ENCODE measurements around the gene SLC35F3.

Gene SLC35F3

DNA sequence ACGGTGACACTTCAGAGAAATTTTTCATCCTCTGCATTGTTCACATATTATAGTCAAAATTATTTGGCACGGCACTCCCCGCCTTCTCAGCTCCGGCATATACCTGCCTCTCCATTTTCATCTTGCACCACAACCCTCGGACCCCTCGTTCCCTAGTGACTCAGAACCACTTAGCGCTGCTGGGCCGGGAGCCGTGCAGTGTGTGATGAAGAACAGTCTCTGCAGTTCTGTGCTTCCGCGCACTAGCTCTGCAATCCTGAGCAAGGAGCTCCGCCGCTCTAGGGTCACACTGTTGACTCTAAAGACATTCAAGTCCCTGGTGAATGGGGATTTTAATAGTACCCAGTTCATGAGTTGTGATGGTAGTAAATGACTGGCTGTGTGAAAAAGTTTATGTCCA, 221.2 kb downstream of the SLC35F3 start:
- TF ChIP-seq EP300 (IDR thresholded peaks at IDR 0.05; ENCODE audit: borderline replicate concordance): no peak
- no peak for TF ChIP-seq FOXM1 (IDR thresholded peaks at IDR 0.05; ENCODE audit: borderline replicate concordance, low read depth)
- no peak for TF ChIP-seq ZBTB7A (IDR thresholded peaks at IDR 0.05; ENCODE audit: low read depth)
- TF ChIP-seq TCF12 (IDR thresholded peaks at IDR 0.05; ENCODE audit: low read depth): no peak
- TF ChIP-seq NFIC (IDR thresholded peaks at IDR 0.05): no peak
- no peak for TF ChIP-seq YY1 (IDR thresholded peaks at IDR 0.05; ENCODE audit: low read depth)
- TF ChIP-seq TAF1 (IDR thresholded peaks at IDR 0.05; ENCODE audit: low read depth): no peak
- TF ChIP-seq, protein P1, sequence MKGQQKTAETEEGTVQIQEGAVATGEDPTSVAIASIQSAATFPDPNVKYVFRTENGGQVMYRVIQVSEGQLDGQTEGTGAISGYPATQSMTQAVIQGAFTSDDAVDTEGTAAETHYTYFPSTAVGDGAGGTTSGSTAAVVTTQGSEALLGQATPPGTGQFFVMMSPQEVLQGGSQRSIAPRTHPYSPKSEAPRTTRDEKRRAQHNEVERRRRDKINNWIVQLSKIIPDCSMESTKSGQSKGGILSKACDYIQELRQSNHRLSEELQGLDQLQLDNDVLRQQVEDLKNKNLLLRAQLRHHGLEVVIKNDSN (IDR thresholded peaks at IDR 0.05): no peak
- no peak for TF ChIP-seq RAD21 (IDR thresholded peaks at IDR 0.05; ENCODE audit: low read depth)
- no peak for TF ChIP-seq MAX (IDR thresholded peaks at IDR 0.05)
- no peak for TF ChIP-seq REST (IDR thresholded peaks at IDR 0.05; ENCODE audit: low read depth)
- no peak for TF ChIP-seq EGR1 (IDR thresholded peaks at IDR 0.05)
- TF ChIP-seq CREB1 (IDR thresholded peaks at IDR 0.05; ENCODE audit: low read depth): no peak
- TF ChIP-seq CEBPB (IDR thresholded peaks at IDR 0.05): no peak
- no peak for TF ChIP-seq TEAD4 (IDR thresholded peaks at IDR 0.05)

GRCh38 chr1:234127026-234127671, 222.7 kb downstream of the SLC35F3 start:
- TF ChIP-seq EP300 (IDR thresholded peaks at IDR 0.05; ENCODE audit: borderline replicate concordance): no peak
- no peak for TF ChIP-seq TAF1 (IDR thresholded peaks at IDR 0.05; ENCODE audit: low read depth)
- TF ChIP-seq MAX (IDR thresholded peaks at IDR 0.05): no peak
- no peak for TF ChIP-seq CEBPB (IDR thresholded peaks at IDR 0.05)
- no peak for TF ChIP-seq EGR1 (IDR thresholded peaks at IDR 0.05)
- no peak for TF ChIP-seq TCF12 (IDR thresholded peaks at IDR 0.05; ENCODE audit: low read depth)
- TF ChIP-seq FOXM1 (IDR thresholded peaks at IDR 0.05; ENCODE audit: borderline replicate concordance, low read depth): no peak
- no peak for TF ChIP-seq TEAD4 (IDR thresholded peaks at IDR 0.05)
- TF ChIP-seq NFIC (IDR thresholded peaks at IDR 0.05): no peak
- TF ChIP-seq YY1 (IDR thresholded peaks at IDR 0.05; ENCODE audit: low read depth): no peak
- no peak for TF ChIP-seq REST (IDR thresholded peaks at IDR 0.05; ENCODE audit: low read depth)
- TF ChIP-seq ZBTB7A (IDR thresholded peaks at IDR 0.05; ENCODE audit: low read depth): no peak
- TF ChIP-seq CREB1 (IDR thresholded peaks at IDR 0.05; ENCODE audit: low read depth): no peak
- TF ChIP-seq RAD21 (IDR thresholded peaks at IDR 0.05; ENCODE audit: low read depth): no peak
- TF ChIP-seq, protein P1 (IDR thresholded peaks at IDR 0.05): no peak

GRCh38 chr1:234132795-234133194, 228.3 kb downstream of the SLC35F3 start:
- no peak for TF ChIP-seq RAD21 (IDR thresholded peaks at IDR 0.05; ENCODE audit: low read depth)
- no peak for TF ChIP-seq CEBPB (IDR thresholded peaks at IDR 0.05)

- no peak for TF ChIP-seq CREB1 (IDR thresholded peaks at IDR 0.05; ENCODE audit: low read depth)
- no peak for TF ChIP-seq TEAD4 (IDR thresholded peaks at IDR 0.05)
- no peak for TF ChIP-seq TCF12 (IDR thresholded peaks at IDR 0.05; ENCODE audit: low read depth)
- no peak for TF ChIP-seq NFIC (IDR thresholded peaks at IDR 0.05)
- TF ChIP-seq TAF1 (IDR thresholded peaks at IDR 0.05; ENCODE audit: low read depth): no peak
- TF ChIP-seq ZBTB7A (IDR thresholded peaks at IDR 0.05; ENCODE audit: low read depth): no peak
- no peak for TF ChIP-seq MAX (IDR thresholded peaks at IDR 0.05)
Measured at GRCh38 chr1:234134878-234135277, 230.4 kb downstream of the SLC35F3 start.

DNA sequence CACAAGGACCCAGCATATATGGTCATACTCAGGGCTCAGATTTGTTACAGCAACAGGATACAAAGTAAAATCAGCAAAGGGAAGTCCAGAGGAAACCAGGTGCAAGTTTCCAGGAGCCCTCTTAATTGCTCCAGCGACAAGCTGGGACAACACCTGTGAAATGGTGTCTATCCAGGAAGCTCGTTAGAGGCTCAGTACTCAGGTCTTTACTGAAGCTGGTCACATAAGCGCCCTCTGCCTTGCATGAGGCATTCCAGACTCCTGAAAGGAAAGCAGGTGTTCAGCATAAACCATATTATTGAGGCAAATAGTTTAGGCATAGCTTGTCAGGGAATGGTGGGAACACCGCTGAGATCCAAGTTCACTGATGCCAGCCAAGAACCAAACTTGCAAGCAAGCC, 231.0 kb downstream of the SLC35F3 start:
- no peak for TF ChIP-seq CEBPB (IDR thresholded peaks at IDR 0.05)
- TF ChIP-seq, protein P1 (IDR thresholded peaks at IDR 0.05): no peak
- TF ChIP-seq TCF12 (IDR thresholded peaks at IDR 0.05; ENCODE audit: low read depth): no peak
- no peak for TF ChIP-seq EP300 (IDR thresholded peaks at IDR 0.05; ENCODE audit: borderline replicate concordance)
- TF ChIP-seq EGR1 (IDR thresholded peaks at IDR 0.05): no peak
- no peak for TF ChIP-seq MAX (IDR thresholded peaks at IDR 0.05)
- TF ChIP-seq CREB1 (IDR thresholded peaks at IDR 0.05; ENCODE audit: low read depth): no peak
- no peak for TF ChIP-seq ZBTB7A (IDR thresholded peaks at IDR 0.05; ENCODE audit: low read depth)
- no peak for TF ChIP-seq NFIC (IDR thresholded peaks at IDR 0.05)
- no peak for TF ChIP-seq TAF1 (IDR thresholded peaks at IDR 0.05; ENCODE audit: low read depth)
- no peak for TF ChIP-seq TEAD4 (IDR thresholded peaks at IDR 0.05)
- no peak for TF ChIP-seq RAD21 (IDR thresholded peaks at IDR 0.05; ENCODE audit: low read depth)
- no peak for TF ChIP-seq REST (IDR thresholded peaks at IDR 0.05; ENCODE audit: low read depth)

Data from Ishikawa (cell line).